Stimulated activated CD8-positive, alpha-beta memory T cell treated with anti-CD3 and anti-CD28 coated beads, Interleukin-2, amount 100 ng/mL, for 1 hour (primary cell): ENCODE results near the gene UGT1A6.
"Not testable (repeated sequence)": the region's sequence is repeated elsewhere in the genome, so short reads cannot be mapped to it uniquely, and the experiment has no call there.

Experiments used
- DNase-seq, 2 donors: peaks; one replicate each; pipeline ENCODE4 v3.0.0-alpha.2; 2020; ENCODE audit warnings: low read depth in 2 of 2

Gene UGT1A6

GRCh38 chr2:233718552-233718951 lies 25.9 kb downstream of the UGT1A6 start, which contains the start of gene UGT1A4:
TSS of gene UGT1A4 (plus strand) at chr2:233718736. CDS start at chr2:233718821, 85 bp downstream.
- no peak for DNase-seq

- DNase-seq: no peak
These were observed 36.1 kb downstream of the UGT1A6 start, which contains the start of gene UGT1A3 for GRCh38 chr2:233728723-233729301. TSS of gene UGT1A3 (plus strand) at chr2:233729042. CDS start at chr2:233729127, 85 bp downstream.

- DNase-seq: not testable (repeated sequence)
These were observed 44.4 kb downstream of the UGT1A6 start for GRCh38 chr2:233736868-233737653.

GRCh38 chr2:233740870-233741269 lies 48.2 kb downstream of the UGT1A6 start:
- DNase-seq: no peak

- no peak for DNase-seq
These were observed 51.0 kb downstream of the UGT1A6 start for GRCh38 chr2:233743464-233744259.

GRCh38 chr2:233745073-233745755 lies 52.5 kb downstream of the UGT1A6 start:
- DNase-seq: no peak

GRCh38 chr2:233745838-233746237 lies 53.1 kb downstream of the UGT1A6 start:
- DNase-seq: not testable (repeated sequence)

GRCh38 chr2:233746475-233747282 lies 54.0 kb downstream of the UGT1A6 start:
- DNase-seq: no peak

GRCh38 chr2:233747283-233747544 lies 54.5 kb downstream of the UGT1A6 start:
- DNase-seq: no peak

- not testable (repeated sequence) for DNase-seq
These were observed 58.0 kb downstream of the UGT1A6 start for GRCh38 chr2:233750689-233751088.

GRCh38 chr2:233751212-233752009 lies 58.7 kb downstream of the UGT1A6 start:
- DNase-seq: not testable (repeated sequence)

- DNase-seq: no peak
These were observed 62.4 kb downstream of the UGT1A6 start for GRCh38 chr2:233754872-233755611.

GRCh38 chr2:233756429-233757081 lies 63.9 kb downstream of the UGT1A6 start:
- DNase-seq: no peak

- no peak for DNase-seq
These were observed 65.5 kb downstream of the UGT1A6 start for GRCh38 chr2:233758141-233758540.

GRCh38 chr2:233758849-233759248 lies 66.2 kb downstream of the UGT1A6 start:
- DNase-seq: no peak

GRCh38 chr2:233760043-233760442 lies 67.4 kb downstream of the UGT1A6 start, which contains the start of gene UGT1A1:
TSS of gene UGT1A1 (plus strand) at chr2:233760270. CDS start at chr2:233760288, 18 bp downstream.
- no peak for DNase-seq

GRCh38 chr2:233761040-233761769 lies 68.5 kb downstream of the UGT1A6 start:
- DNase-seq: no peak

GRCh38 chr2:233764264-233764663 lies 71.6 kb downstream of the UGT1A6 start:
- DNase-seq: no peak
